ENCODE data around the gene UTP25. TPM values are rescaled to one million over a fixed set of nuclear protein-coding genes. Genes with fewer than 3 reads are reported as not detected.
"Not testable (repeated sequence)": the region's sequence is repeated elsewhere in the genome, so short reads cannot be mapped to it uniquely, and the experiment has no call there.

The UTP25 gene
- total RNA-seq, 1 donor from 2014 or later = 4.6 TPM

- H3K27me3 Mint-ChIP-seq (ENCODE audit: unreplicated experiment) = no peaks in the 10 kb centered on the region
Observed at GRCh38 chr1:209899948-209900347, 72.2 kb downstream of the UTP25 start.

GRCh38 chr1:209900734-209901133 is 73.0 kb downstream of the UTP25 start:
- DNase-seq = no peak
- no peaks in the 10 kb centered on the region for H3K4me1 Mint-ChIP-seq (ENCODE audit: low read depth, unreplicated experiment)

More at GRCh38 chr1:209899948-209900347, 72.2 kb downstream of the UTP25 start:
- Mint-ChIP-seq H3K4me3 (ENCODE audit: unreplicated experiment) (no peak overlapping the region), H3K9me3 (ENCODE audit: unreplicated experiment) (no peaks in the 10 kb centered on the region), H3K36me3 (ENCODE audit: unreplicated experiment) (no peaks in the 10 kb centered on the region), H3K4me1 (ENCODE audit: low read depth, unreplicated experiment) (no peaks in the 10 kb centered on the region), H3K27ac (ENCODE audit: unreplicated experiment) (no peak overlapping the region)
- no peak for DNase-seq
- TF ChIP-seq, protein P1, sequence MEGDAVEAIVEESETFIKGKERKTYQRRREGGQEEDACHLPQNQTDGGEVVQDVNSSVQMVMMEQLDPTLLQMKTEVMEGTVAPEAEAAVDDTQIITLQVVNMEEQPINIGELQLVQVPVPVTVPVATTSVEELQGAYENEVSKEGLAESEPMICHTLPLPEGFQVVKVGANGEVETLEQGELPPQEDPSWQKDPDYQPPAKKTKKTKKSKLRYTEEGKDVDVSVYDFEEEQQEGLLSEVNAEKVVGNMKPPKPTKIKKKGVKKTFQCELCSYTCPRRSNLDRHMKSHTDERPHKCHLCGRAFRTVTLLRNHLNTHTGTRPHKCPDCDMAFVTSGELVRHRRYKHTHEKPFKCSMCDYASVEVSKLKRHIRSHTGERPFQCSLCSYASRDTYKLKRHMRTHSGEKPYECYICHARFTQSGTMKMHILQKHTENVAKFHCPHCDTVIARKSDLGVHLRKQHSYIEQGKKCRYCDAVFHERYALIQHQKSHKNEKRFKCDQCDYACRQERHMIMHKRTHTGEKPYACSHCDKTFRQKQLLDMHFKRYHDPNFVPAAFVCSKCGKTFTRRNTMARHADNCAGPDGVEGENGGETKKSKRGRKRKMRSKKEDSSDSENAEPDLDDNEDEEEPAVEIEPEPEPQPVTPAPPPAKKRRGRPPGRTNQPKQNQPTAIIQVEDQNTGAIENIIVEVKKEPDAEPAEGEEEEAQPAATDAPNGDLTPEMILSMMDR (IDR thresholded peaks at IDR 0.05; ENCODE audit: partially characterized antibody, unreplicated experiment) = no peak

GRCh38 chr1:209901211-209901610 is 73.4 kb downstream of the UTP25 start:
- no peak overlapping the region for H3K4me3 Mint-ChIP-seq (ENCODE audit: unreplicated experiment)
- no peak overlapping the region for H3K27ac Mint-ChIP-seq (ENCODE audit: unreplicated experiment)
- TF ChIP-seq, protein P1 (IDR thresholded peaks at IDR 0.05; ENCODE audit: partially characterized antibody, unreplicated experiment) = no peak
- no peaks in the 10 kb centered on the region for H3K4me1 Mint-ChIP-seq (ENCODE audit: low read depth, unreplicated experiment)
- no peaks in the 10 kb centered on the region for H3K36me3 Mint-ChIP-seq (ENCODE audit: unreplicated experiment)
- no peak for DNase-seq
- no peaks in the 10 kb centered on the region for H3K9me3 Mint-ChIP-seq (ENCODE audit: unreplicated experiment)
- no peaks in the 10 kb centered on the region for H3K27me3 Mint-ChIP-seq (ENCODE audit: unreplicated experiment)

More at GRCh38 chr1:209900734-209901133, 73.0 kb downstream of the UTP25 start:
- TF ChIP-seq, protein P1 (IDR thresholded peaks at IDR 0.05; ENCODE audit: partially characterized antibody, unreplicated experiment) = no peak
- H3K27ac Mint-ChIP-seq (ENCODE audit: unreplicated experiment) = no peak overlapping the region
- no peak overlapping the region for H3K4me3 Mint-ChIP-seq (ENCODE audit: unreplicated experiment)
- no peaks in the 10 kb centered on the region for H3K27me3 Mint-ChIP-seq (ENCODE audit: unreplicated experiment)
- H3K36me3 Mint-ChIP-seq (ENCODE audit: unreplicated experiment) = no peaks in the 10 kb centered on the region
- no peaks in the 10 kb centered on the region for H3K9me3 Mint-ChIP-seq (ENCODE audit: unreplicated experiment)

DNA sequence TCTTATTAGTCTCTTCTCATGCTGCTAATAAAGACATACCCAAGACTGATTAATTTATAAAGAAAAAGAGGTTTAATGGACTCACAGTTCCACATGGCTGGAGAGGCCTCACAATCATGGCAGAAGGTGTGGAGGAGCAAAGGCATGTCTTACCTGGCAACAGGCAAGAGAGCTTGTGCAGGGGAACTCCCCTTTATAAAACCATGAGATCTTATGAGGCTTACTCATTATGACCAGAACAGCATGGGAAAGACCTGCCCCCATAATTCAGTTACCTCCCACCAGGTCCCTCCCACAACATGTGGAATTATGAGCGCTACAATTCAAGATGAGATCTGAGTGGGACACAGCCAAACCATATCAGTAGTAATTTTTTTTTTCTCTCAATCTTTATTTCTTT is 77.0 kb downstream of the UTP25 start:
- H3K27me3 Mint-ChIP-seq (ENCODE audit: unreplicated experiment); H3K4me1 Mint-ChIP-seq (ENCODE audit: low read depth, unreplicated experiment); H3K27ac Mint-ChIP-seq (ENCODE audit: unreplicated experiment); H3K36me3 Mint-ChIP-seq (ENCODE audit: unreplicated experiment); H3K4me3 Mint-ChIP-seq (ENCODE audit: unreplicated experiment); DNase-seq; H3K9me3 Mint-ChIP-seq (ENCODE audit: unreplicated experiment): not testable (repeated sequence)

Other genes with a start within 250 kb of the UTP25 start
- gene CAMK1G, start 244.3 kb upstream of the UTP25 start, total RNA-seq (ENCODE audit: unreplicated experiment) = 2.0 TPM
- 0.54 TPM for gene LAMB3, start 175.5 kb upstream of the UTP25 start, total RNA-seq (ENCODE audit: unreplicated experiment)
- 2.5 TPM for gene G0S2, start 152.6 kb upstream of the UTP25 start, total RNA-seq (ENCODE audit: unreplicated experiment)
- gene HSD11B1, start 123.1 kb upstream of the UTP25 start, total RNA-seq (ENCODE audit: unreplicated experiment) = not detected
- gene TRAF3IP3, start 71.9 kb upstream of the UTP25 start, total RNA-seq (ENCODE audit: unreplicated experiment) = not detected
- 2.3 TPM for gene C1orf74, start 43.4 kb upstream of the UTP25 start, total RNA-seq (ENCODE audit: unreplicated experiment)
- gene IRF6, start 21.8 kb upstream of the UTP25 start, total RNA-seq (ENCODE audit: unreplicated experiment) = 0.47 TPM
- gene SYT14, start 110.2 kb downstream of the UTP25 start, total RNA-seq (ENCODE audit: unreplicated experiment) = 18.1 TPM